Activated naive CD4-positive, alpha-beta T cell treated with anti-CD3 and anti-CD28 coated beads, Interleukin-2, amount 50 U/mL, for 24 hours (primary cell): ENCODE measurements around the gene RPRD1B.
A peak's percentile ranks its signal among the peaks of the same experiment; 100 is the strongest.

Experiments
- H3K27ac Mint-ChIP-seq: one replicate; pipeline ENCODE4 v1.8.0; 2021; ENCODE audit warnings: mild to moderate bottlenecking, mixed read lengths
- H3K27me3 Mint-ChIP-seq: one replicate; pipeline ENCODE4 v1.8.0; 2021; ENCODE audit warnings: mixed read lengths
- H3K36me3 Mint-ChIP-seq: one replicate; pipeline ENCODE4 v1.8.0; 2021; ENCODE audit warnings: mixed read lengths
- H3K4me1 Mint-ChIP-seq: one replicate; pipeline ENCODE4 v1.8.0; 2021; ENCODE audit warnings: mixed read lengths
- H3K4me3 Mint-ChIP-seq: one replicate; pipeline ENCODE4 v1.8.0; 2021; ENCODE audit warnings: mild to moderate bottlenecking, mixed read lengths
- H3K9me3 Mint-ChIP-seq: one replicate; pipeline ENCODE4 v1.8.0; 2021; ENCODE audit warnings: mixed read lengths

RPRD1B gene

DNA sequence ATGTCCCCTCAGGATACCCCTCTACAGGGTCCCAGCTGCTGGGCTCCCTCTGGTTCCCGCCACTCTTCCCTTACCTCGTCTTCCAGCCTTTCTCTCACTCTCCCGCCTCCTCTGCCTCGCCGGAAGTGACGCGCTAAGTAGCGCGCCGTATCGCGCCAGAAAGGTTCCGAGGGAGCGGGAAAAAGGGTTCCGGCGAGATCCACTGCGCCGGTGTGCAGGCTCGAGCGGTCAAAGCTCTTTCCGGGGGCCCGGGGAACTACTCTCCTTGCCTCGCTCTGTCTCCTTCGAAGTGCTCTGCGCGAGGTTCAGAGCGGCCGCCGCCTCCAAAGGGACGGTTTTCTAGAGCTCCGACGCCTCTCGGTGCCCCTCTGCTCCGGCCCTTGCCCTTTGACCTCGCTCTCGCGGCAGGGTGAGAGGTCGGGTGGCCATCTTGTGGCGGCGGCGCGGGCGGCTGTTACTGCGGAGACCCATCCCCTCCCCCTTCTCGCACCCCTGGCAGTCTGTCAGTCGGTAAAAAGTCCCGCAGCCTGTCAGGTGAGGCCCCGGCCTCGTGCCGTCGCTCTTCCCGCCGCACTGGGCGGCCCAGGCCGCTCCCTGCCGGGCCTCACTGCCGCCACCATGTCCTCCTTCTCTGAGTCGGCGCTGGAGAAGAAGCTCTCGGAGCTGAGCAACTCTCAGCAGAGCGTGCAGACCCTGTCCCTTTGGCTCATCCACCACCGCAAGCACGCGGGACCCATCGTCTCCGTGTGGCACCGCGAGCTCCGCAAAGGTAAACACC is at the start of gene RPRD1B, which contains the start of gene TTI1:
Gene RPRD1B (plus strand): TSS at position 417 of the 778 bp plus-strand sequence. CDS start 202 bp downstream, at position 619.
Gene TTI1 (minus strand): TSS at position 127 of the 778 bp plus-strand sequence. CDS start 19,640 bp downstream, outside the sequence.
- Mint-ChIP-seq H3K4me3 (peak within 1 kb of the TSS; percentile 99), H3K9me3 (no peaks in the 10 kb centered on the region), H3K36me3 (peaks cover 15% of the 10 kb centered on the region), H3K27me3 (no peaks in the 10 kb centered on the region), H3K4me1 (peaks cover 76% of the 10 kb centered on the region), H3K27ac (peak within 1 kb of the TSS; percentile 99)

DNA sequence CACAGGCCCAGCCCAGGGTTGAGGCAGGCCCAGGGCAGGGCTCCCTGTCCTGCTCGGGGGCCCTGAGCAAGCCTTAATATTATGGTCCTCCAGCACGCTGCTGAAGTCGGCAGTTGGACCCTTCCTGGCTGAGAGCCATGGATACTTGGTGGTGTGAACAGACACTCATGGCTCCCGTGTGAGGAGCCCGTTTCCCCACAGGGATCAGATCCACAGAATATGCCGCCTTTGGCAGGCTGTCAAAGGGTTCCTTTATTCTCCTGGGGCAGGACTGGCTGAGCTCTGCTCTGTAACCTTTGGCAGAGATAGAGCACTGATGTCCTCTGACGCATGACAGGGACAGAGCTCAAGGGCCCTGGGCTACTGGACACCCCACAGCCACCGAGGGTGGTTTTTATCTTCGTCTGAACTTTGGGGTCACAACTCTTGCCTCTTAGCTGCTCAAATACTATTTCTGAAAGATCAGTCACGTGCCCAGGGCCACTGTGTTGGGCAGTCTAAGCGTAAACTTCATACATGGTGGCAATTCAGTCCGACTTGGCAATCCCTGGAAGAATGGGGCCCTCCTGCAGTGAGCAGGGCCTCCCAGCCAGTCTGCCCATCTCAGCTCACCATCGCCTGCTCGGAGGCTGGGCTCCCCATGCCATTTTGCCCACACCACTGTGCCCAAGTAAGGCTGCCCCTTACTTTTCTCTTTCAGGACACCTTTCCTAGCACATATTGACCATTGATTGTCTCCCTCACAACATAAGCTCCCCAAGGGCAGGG is 49.3 kb upstream of the RPRD1B start:
- no peaks in the 10 kb centered on the region for H3K9me3 Mint-ChIP-seq
- peaks cover 29% of the 10 kb centered on the region for H3K36me3 Mint-ChIP-seq
- no peaks in the 10 kb centered on the region for H3K27me3 Mint-ChIP-seq
- no peaks in the 10 kb centered on the region for H3K4me1 Mint-ChIP-seq
- H3K27ac Mint-ChIP-seq = no peak overlapping the region
- no peak overlapping the region for H3K4me3 Mint-ChIP-seq

DNA sequence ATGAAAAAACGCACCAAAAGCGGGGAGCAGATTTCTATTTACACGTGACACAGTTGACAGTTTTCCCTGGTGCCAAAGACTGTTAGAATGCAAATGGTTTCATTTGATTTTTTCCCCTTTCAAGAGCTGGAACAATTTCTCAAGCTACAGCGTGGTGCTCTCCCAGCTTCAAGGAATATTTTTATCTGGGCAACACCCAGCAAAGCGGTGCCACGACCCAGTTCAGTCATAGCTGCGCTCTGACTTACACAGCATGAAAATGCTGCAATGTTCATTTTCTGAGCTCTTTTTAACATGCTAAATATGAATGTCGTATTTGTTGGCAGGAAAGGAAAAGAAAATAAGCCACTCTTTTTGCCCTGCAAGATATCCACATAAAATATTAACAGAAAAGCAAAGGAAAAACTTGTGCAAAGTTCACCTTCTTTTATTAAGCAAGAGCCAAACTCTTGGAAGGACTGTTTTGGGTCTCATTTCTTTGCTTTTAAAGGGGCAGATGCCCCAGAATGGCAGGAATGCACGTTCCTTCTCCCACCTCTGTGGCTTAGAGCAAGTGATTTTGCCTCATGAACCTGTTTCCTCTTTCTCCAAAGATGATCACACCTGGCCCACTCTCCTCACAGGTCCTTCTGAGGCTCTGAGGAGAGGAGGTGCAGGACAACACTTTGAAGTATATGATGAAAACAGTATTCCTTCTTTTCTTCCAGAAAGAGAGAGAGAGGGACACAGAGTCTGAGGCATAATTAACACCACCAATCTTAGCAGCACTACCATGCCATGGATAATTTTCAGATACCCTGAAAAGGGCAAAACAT is 47.3 kb upstream of the RPRD1B start:
- Mint-ChIP-seq H3K36me3 (peaks cover 29% of the 10 kb centered on the region), H3K27me3 (no peaks in the 10 kb centered on the region), H3K4me3 (no peak overlapping the region), H3K4me1 (peaks cover 10% of the 10 kb centered on the region), H3K9me3 (no peaks in the 10 kb centered on the region), H3K27ac (no peak overlapping the region)

- Mint-ChIP-seq H3K27ac (no peak overlapping the region), H3K4me1 (peaks cover 10% of the 10 kb centered on the region), H3K36me3 (peaks cover 23% of the 10 kb centered on the region), H3K27me3 (no peaks in the 10 kb centered on the region), H3K9me3 (no peaks in the 10 kb centered on the region), H3K4me3 (no peak overlapping the region)
Measured at GRCh38 chr20:37986873-37987601, 46.5 kb upstream of the RPRD1B start.

DNA sequence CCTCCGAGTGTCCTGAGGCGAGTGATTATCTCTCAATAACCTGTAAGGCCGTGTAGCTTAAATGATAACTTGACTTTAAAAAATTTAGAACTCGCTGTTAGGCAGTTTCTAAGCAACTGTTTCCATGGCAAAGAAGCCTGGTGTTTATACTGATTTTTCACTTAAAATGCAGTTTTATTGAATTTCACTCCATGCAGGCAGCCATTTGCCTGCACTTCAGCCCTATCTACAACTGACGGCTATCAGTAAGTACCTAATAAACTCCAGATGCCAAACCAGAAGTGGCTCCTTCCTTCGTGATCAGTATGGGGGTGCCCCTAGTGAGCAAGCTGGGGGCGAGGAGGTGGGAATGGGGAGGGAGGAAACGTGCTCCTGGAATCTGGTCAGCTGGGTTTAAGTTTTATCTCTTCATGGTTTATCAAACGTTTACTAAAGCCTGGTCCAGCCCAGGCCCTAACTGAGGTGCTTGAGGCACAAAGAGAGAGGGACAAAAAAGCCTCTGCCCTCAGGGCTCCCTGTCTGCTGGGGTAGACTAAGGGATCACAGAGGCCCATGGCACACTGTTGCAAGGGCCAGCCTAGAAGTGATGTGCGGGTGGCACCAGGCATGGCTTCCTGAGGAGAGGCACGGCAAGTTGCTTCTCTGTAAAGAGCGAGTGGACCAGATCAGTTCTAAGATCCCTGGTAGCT is 45.8 kb upstream of the RPRD1B start:
- Mint-ChIP-seq H3K9me3 (no peaks in the 10 kb centered on the region), H3K36me3 (peaks cover 19% of the 10 kb centered on the region), H3K27me3 (no peaks in the 10 kb centered on the region), H3K4me1 (peaks cover 10% of the 10 kb centered on the region), H3K4me3 (no peak overlapping the region), H3K27ac (no peak overlapping the region)

GRCh38 chr20:37988306-37988954 is 45.1 kb upstream of the RPRD1B start:
- H3K36me3 Mint-ChIP-seq = peaks cover 16% of the 10 kb centered on the region
- no peaks in the 10 kb centered on the region for H3K9me3 Mint-ChIP-seq
- no peak overlapping the region for H3K27ac Mint-ChIP-seq
- no peak overlapping the region for H3K4me3 Mint-ChIP-seq
- peaks cover 10% of the 10 kb centered on the region for H3K4me1 Mint-ChIP-seq
- H3K27me3 Mint-ChIP-seq = no peaks in the 10 kb centered on the region

- peaks cover 18% of the 10 kb centered on the region for H3K36me3 Mint-ChIP-seq
- H3K9me3 Mint-ChIP-seq = no peaks in the 10 kb centered on the region
- no peak overlapping the region for H3K27ac Mint-ChIP-seq
- no peak overlapping the region for H3K4me3 Mint-ChIP-seq
- peaks cover 10% of the 10 kb centered on the region for H3K4me1 Mint-ChIP-seq
- no peaks in the 10 kb centered on the region for H3K27me3 Mint-ChIP-seq
Measured at GRCh38 chr20:37989601-37990295, 43.8 kb upstream of the RPRD1B start.

- H3K36me3 Mint-ChIP-seq = peaks cover 22% of the 10 kb centered on the region
- no peak overlapping the region for H3K27ac Mint-ChIP-seq
- no peaks in the 10 kb centered on the region for H3K9me3 Mint-ChIP-seq
- peaks cover 10% of the 10 kb centered on the region for H3K4me1 Mint-ChIP-seq
- no peak overlapping the region for H3K4me3 Mint-ChIP-seq
- H3K27me3 Mint-ChIP-seq = no peaks in the 10 kb centered on the region
Measured at GRCh38 chr20:37990571-37991151, 42.9 kb upstream of the RPRD1B start.

GRCh38 chr20:37991157-37991866 is 42.2 kb upstream of the RPRD1B start:
- H3K4me1 Mint-ChIP-seq = peaks cover 10% of the 10 kb centered on the region
- no peak overlapping the region for H3K4me3 Mint-ChIP-seq
- H3K36me3 Mint-ChIP-seq = peaks cover 22% of the 10 kb centered on the region
- no peak overlapping the region for H3K27ac Mint-ChIP-seq
- no peaks in the 10 kb centered on the region for H3K27me3 Mint-ChIP-seq
- no peaks in the 10 kb centered on the region for H3K9me3 Mint-ChIP-seq

DNA sequence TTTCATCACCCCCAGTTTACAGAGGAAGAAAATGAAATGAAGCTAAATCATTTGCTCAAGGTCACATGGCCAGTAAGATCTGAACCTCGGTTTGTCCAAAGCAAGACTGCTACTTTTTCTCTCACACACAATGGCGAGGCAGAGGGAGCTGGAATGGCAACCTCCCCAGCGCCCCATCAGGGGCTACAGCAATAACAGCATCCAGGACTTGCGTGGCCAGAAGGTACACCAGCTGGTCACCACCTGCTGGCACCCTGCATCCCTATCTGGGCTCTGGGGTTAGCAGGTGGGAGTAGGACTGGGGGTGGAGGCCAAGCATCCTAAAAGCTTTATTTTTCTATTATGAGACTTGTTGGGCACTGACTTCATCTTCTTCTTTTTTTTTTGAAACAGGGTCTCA is 41.6 kb upstream of the RPRD1B start:
- no peaks in the 10 kb centered on the region for H3K27me3 Mint-ChIP-seq
- no peaks in the 10 kb centered on the region for H3K9me3 Mint-ChIP-seq
- H3K4me1 Mint-ChIP-seq = peaks cover 10% of the 10 kb centered on the region
- H3K36me3 Mint-ChIP-seq = peaks cover 22% of the 10 kb centered on the region
- H3K4me3 Mint-ChIP-seq = no peak overlapping the region
- H3K27ac Mint-ChIP-seq = no peak overlapping the region

- Mint-ChIP-seq H3K4me3 (no peak overlapping the region), H3K36me3 (peaks cover 20% of the 10 kb centered on the region), H3K27me3 (no peaks in the 10 kb centered on the region), H3K27ac (no peak overlapping the region), H3K4me1 (peaks cover 10% of the 10 kb centered on the region), H3K9me3 (no peaks in the 10 kb centered on the region)
Measured at GRCh38 chr20:37992802-37993409, 40.6 kb upstream of the RPRD1B start.

DNA sequence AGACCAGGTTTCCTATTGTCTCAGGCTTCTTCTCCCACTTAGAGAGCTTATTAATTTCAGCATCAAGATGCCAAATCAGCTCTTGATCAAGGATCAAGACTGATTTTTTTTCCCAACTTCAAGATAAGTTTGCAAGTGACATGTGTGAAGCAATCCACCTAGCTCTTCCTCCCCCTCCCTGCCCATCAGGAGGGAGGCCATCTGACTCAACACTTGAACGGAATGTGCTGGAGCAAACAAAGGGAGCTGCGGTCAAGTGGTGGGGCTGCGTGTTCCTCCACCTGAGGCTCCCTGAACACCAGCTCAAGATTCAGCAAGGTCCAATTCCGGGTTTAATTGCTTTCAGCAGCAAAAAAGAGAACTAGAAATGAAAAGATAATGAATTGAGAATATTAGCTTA is 39.0 kb upstream of the RPRD1B start:
- peaks cover 18% of the 10 kb centered on the region for H3K36me3 Mint-ChIP-seq
- no peak overlapping the region for H3K27ac Mint-ChIP-seq
- H3K4me1 Mint-ChIP-seq = peaks cover 10% of the 10 kb centered on the region

More for the DNA sequence above, 39.0 kb upstream of the RPRD1B start:
- H3K27me3 Mint-ChIP-seq = no peaks in the 10 kb centered on the region
- no peak overlapping the region for H3K4me3 Mint-ChIP-seq
- no peaks in the 10 kb centered on the region for H3K9me3 Mint-ChIP-seq
